Mammary epithelial cell (primary cell): ENCODE results near the gene CCNB1IP1.

Experiments
- EZH2 ChIP-seq: IDR thresholded peaks from 2 replicates; pipeline ENCODE4 v1.6.1; 2012; ENCODE audit warnings: low read length, inconsistent platforms, borderline replicate concordance
- TF ChIP-seq, protein P1 (sequence below), 2 donors: IDR thresholded peaks in 1 of 2; conservative IDR thresholded peaks in 1 of 2; 2 replicates each; pipeline ENCODE4 v1.5.1; 2011 to 2012; ENCODE audit warnings: inconsistent platforms in 2 of 2, low read length in 2 of 2, mild to moderate bottlenecking in 2 of 2, control low read depth in 1 of 2, low read depth in 1 of 2; ENCODE audit not compliant: insufficient read depth in 1 of 2; ENCODE audit errors: extremely low read depth in 1 of 2

DNA sequence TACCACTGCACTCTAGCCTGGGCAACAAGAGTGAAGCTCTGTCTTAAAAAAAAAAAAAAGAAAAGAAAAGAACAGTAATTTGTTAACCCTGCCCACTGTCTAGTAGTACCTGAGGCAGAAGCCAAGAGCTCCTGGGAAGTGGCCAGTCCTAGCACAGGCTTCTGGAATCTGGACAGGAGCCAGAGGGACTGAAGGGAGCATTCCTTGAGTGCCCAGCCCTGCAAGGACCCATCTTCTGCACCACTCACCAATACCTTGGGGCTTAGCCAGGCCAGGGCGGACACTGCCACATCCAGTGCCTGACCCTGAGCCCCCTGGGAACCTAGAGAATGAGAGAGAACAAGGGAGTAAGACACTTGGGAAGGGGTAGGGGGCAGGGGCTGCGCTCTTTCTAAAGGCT is 44.1 kb upstream of the CCNB1IP1 start:
- TF ChIP-seq EZH2, result no peak
- TF ChIP-seq, protein P1, sequence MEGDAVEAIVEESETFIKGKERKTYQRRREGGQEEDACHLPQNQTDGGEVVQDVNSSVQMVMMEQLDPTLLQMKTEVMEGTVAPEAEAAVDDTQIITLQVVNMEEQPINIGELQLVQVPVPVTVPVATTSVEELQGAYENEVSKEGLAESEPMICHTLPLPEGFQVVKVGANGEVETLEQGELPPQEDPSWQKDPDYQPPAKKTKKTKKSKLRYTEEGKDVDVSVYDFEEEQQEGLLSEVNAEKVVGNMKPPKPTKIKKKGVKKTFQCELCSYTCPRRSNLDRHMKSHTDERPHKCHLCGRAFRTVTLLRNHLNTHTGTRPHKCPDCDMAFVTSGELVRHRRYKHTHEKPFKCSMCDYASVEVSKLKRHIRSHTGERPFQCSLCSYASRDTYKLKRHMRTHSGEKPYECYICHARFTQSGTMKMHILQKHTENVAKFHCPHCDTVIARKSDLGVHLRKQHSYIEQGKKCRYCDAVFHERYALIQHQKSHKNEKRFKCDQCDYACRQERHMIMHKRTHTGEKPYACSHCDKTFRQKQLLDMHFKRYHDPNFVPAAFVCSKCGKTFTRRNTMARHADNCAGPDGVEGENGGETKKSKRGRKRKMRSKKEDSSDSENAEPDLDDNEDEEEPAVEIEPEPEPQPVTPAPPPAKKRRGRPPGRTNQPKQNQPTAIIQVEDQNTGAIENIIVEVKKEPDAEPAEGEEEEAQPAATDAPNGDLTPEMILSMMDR (conservative IDR thresholded peaks at IDR 0.05 in 1 of 2, IDR thresholded peaks at IDR 0.05 in 1 of 2; ENCODE audit: extremely low read depth in 1 of 2, insufficient read depth in 1 of 2, low read depth in 1 of 2, low read length in 2 of 2), result no peak
